GM12878 (cell line): ENCODE data around the gene ABCA9. TPM values are rescaled to one million over a fixed set of nuclear protein-coding genes. Genes with fewer than 3 reads are reported as not detected.

Experiments used
- ATAC-seq: fragments of 200-7000 bp; cut with Tn5 transposase; 3 replicates; pipeline ENCODE4 v1.9.1; 2020; ENCODE audit warnings: mild to moderate bottlenecking, moderate library complexity
- BruUV-seq: library from RNA; stranded (reverse); fragments of 400-500 nt; replicated peaks from 2 replicates; lab custom pipeline; 2021; lab: Mats Ljungman, UMichigan
- CTCF ChIA-PET: fragments of 300-600 bp; sonication (Branson Sonifier 250); formaldehyde crosslinking; extraction: SDS; loops from one replicate; lab custom pipeline; 2021; ENCODE audit warnings: inconsistent platforms; lab: Yijun Ruan, JAX
- POLR2A ChIA-PET: fragments of 350-600 bp; formaldehyde crosslinking; extraction: SDS; loops from one replicate; lab custom pipeline; 2021; ENCODE audit warnings: inconsistent platforms; lab: Charles Lee
- RAD21 ChIA-PET: fragments of 300-600 bp; sonication (Branson Sonifier 250); formaldehyde crosslinking; loops from one replicate; lab custom pipeline; 2023; ENCODE audit warnings: antibody characterized with exemption; ENCODE audit not compliant: unreplicated experiment; lab: Charles Lee
- SMC1A ChIA-PET: fragments of 300-600 bp; sonication (Branson Sonifier 250); formaldehyde crosslinking; loops from one replicate; lab custom pipeline; 2023; ENCODE audit not compliant: unreplicated experiment, uncharacterized antibody; lab: Charles Lee
- DNase-seq: peaks from one replicate; pipeline ENCODE4 v3.0.0-alpha.2; 2011; ENCODE audit warnings: low read depth, low spot score
- FAIRE-seq: peaks from 3 replicates; lab custom pipeline; 2011; peaks lifted over from hg19 to GRCh38; lab: Jason Lieb, UNC
- H2AFZ ChIP-seq: 2 replicates; pipeline ENCODE4 v1.6.0; 2011; ENCODE audit warnings: low read depth, low read length, control low read depth; ENCODE audit not compliant: control insufficient read depth
- H3K27ac ChIP-seq: 2 replicates; pipeline ENCODE4 v1.5.1; 2011; ENCODE audit warnings: control low read depth; ENCODE audit not compliant: control insufficient read depth, insufficient read depth
- H3K27me3 ChIP-seq, 2 experiments: replicated peaks in 1 of 2; 2 replicates each; pipeline versions ENCODE4 v1.6.0 to v1.6.1; 2011; ENCODE audit warnings: low read length in 1 of 2; ENCODE audit not compliant: control insufficient read depth in 2 of 2, insufficient read depth in 2 of 2
- H3K36me3 ChIP-seq, 2 experiments: 2 replicates each; pipeline ENCODE4 v1.5.1; 2011; ENCODE audit warnings: low read length in 1 of 2; ENCODE audit not compliant: control insufficient read depth in 2 of 2, insufficient read depth in 2 of 2
- H3K4me1 ChIP-seq: 2 replicates; pipeline ENCODE4 v1.6.1; 2011; ENCODE audit warnings: mild to moderate bottlenecking, low read length, moderate library complexity, mixed read lengths; ENCODE audit not compliant: control insufficient read depth, insufficient read depth
- H3K4me2 ChIP-seq: 2 replicates; pipeline ENCODE4 v1.6.0; 2011; ENCODE audit warnings: control low read depth; ENCODE audit not compliant: control insufficient read depth, insufficient read depth
- H3K4me3 ChIP-seq: fragments of 200-600 bp; sonication (generic); 2 replicates; pipeline ENCODE4 v1.5.1; 2016
- H3K79me2 ChIP-seq: 2 replicates; pipeline ENCODE4 v1.6.0; 2011; ENCODE audit warnings: low read length; ENCODE audit not compliant: control insufficient read depth, insufficient read depth
- H3K9ac ChIP-seq: 2 replicates; pipeline ENCODE4 v1.8.0; 2011; ENCODE audit warnings: low read length, control low read depth, mixed read lengths; ENCODE audit not compliant: control insufficient read depth, insufficient read depth
- H3K9me3 ChIP-seq: replicated peaks from 3 replicates; pipeline ENCODE4 v1.5.1; 2011; ENCODE audit warnings: mild to moderate bottlenecking, low read length; ENCODE audit not compliant: control insufficient read depth, insufficient read depth
- H4K20me1 ChIP-seq: 2 replicates; pipeline ENCODE4 v1.6.0; 2011; ENCODE audit not compliant: control insufficient read depth, insufficient read depth
- BCL11A ChIP-seq: IDR thresholded peaks from 2 replicates; pipeline ENCODE4 v1.6.1; 2011; ENCODE audit warnings: low read depth, low read length
- EED ChIP-seq: sonication (generic); IDR thresholded peaks from 2 replicates; pipeline ENCODE4 v1.6.1; 2016; ENCODE audit warnings: antibody characterized with exemption, low read depth
- FOXM1 ChIP-seq: IDR thresholded peaks from 2 replicates; pipeline ENCODE4 v1.6.1; 2012; ENCODE audit warnings: low read depth, mild to moderate bottlenecking, inconsistent platforms, low read length, moderate library complexity
- IKZF1 ChIP-seq: fragments of 450-650 bp; conservative IDR thresholded peaks from 2 replicates; pipeline ENCODE4 v1.6.1; 2017; ENCODE audit warnings: antibody characterized with exemption, mild to moderate bottlenecking
- IKZF2 ChIP-seq, 2 experiments: fragments of 450-650 bp; IDR thresholded peaks; 2 replicates each; pipeline ENCODE4 v1.6.1; 2017; ENCODE audit warnings: mild to moderate bottlenecking in 2 of 2, moderate library complexity in 2 of 2
- MLLT1 ChIP-seq: fragments of 450-650 bp; IDR thresholded peaks from 2 replicates; pipeline ENCODE4 v1.6.1; 2016; ENCODE audit warnings: mild to moderate bottlenecking
- NBN ChIP-seq: fragments of 450-650 bp; IDR thresholded peaks from 2 replicates; pipeline ENCODE4 v1.6.1; 2016
- PAX5 ChIP-seq: IDR thresholded peaks from 2 replicates; pipeline ENCODE4 v1.6.1; 2011; ENCODE audit warnings: low read depth, low read length, borderline replicate concordance
- RUNX3 ChIP-seq: IDR thresholded peaks from 2 replicates; pipeline ENCODE4 v1.6.1; 2012; ENCODE audit warnings: low read length, inconsistent platforms
- ZNF24 ChIP-seq: fragments of 450-650 bp; IDR thresholded peaks from 2 replicates; pipeline ENCODE4 v1.6.1; 2017; ENCODE audit warnings: antibody characterized with exemption, mild to moderate bottlenecking
- WGBS: methylation state at CpG from one replicate; pipeline ENCODE4 v1.1.6; 2016; ENCODE audit warnings: low lambda C conversion rate; ENCODE audit not compliant: insufficient replicate concordance, insufficient coverage; ENCODE audit errors: missing lambda C conversion rate; 5-methylcytosine and 5-hydroxymethylcytosine counted together
- in situ Hi-C: fragments of 300-500 bp; cut with MboI; formaldehyde crosslinking; loops from 9 replicates; pipeline ENCODE4 v1.14.3; 2018; ENCODE audit warnings: mixed read lengths
- intact Hi-C: fragments of 100-400 bp; cut with micrococcal nuclease; formaldehyde crosslinking; loops from one replicate; pipeline ENCODE4 v1.14.2; 2022; ENCODE audit not compliant: unreplicated experiment
- polyA plus RNA-seq, 11 experiments: library from polyadenylated mRNA; depleted of rRNA in 4 of 11; unstranded in 6 of 11; stranded (reverse) in 5 of 11; fragments of >200 nt; fragmentation: Nextera tagmentation in 4 of 11; fragmentation: Illumina TruSeq in 1 of 11; extraction: Ambion mirVana in 4 of 11; extraction: Trizol in 1 of 11; gene quantifications; 1 replicate in 1 of 11; 2 replicates in 10 of 11; pipeline versions ENCODE4 v1.2.1 to v1.2.3, GENCODE V29; 2011 to 2016; ENCODE audit warnings: inconsistent platforms in 2 of 11, missing spikeins in 2 of 11, low read depth in 1 of 11
- total RNA-seq, 4 experiments: library from RNA; depleted of rRNA in 3 of 4; stranded (reverse); fragments of >200 nt in 3 of 4; fragmentation: Illumina TruSeq in 1 of 4; extraction: Trizol in 1 of 4; gene quantifications; 2 replicates each; pipeline versions ENCODE4 v1.2.1 to v1.2.3, GENCODE V29; 2013 to 2021

The ABCA9 gene
- total and polyA plus RNA-seq, 10 of the 15 experiments (the other 5 are each of a cell fraction or from before 2014, with no cell fraction given): under 0.01 to 2.9 (median 0.31) TPM

GRCh38 chr17:68981288-68981687 lies 79.4 kb downstream of the ABCA9 start:
- intact Hi-C loops (no loop called here), in situ Hi-C loops (no loop called here)
- Histone ChIP-seq H3K4me1 (no peaks in the 10 kb centered on the region; the same call in 1 of the 2 replicates), H4K20me1 (no peaks in the 10 kb centered on the region), H3K27me3 (no peaks in the 10 kb centered on the region), H3K9me3 (no peaks in the 10 kb centered on the region), H3K4me2 (peak overlapping the region; percentile 25; the same call in 1 of the 2 replicates), H3K27ac (no peak overlapping the region), H2AFZ (no peak overlapping the region), H3K9ac (no peak overlapping the region), H3K36me3 (no peaks in the 10 kb centered on the region), H3K4me3 (no peak overlapping the region), H3K79me2 (no peaks in the 10 kb centered on the region)
- WGBS: 24% methylated on average over 2 of the region's 2 CpGs
- BruUV-seq: no TSS peak
- ChIA-PET CTCF (no interaction called here), SMC1A (interaction anchor here (1.2 kb wide), 1 partner anchor 9 kb away, joined by 3 read pairs; no protein-coding TSS in a partner anchor), POLR2A (no interaction called here), RAD21 (no interaction called here)
- ATAC-seq: peak; percentile 92
- peak; percentile 56 for FAIRE-seq
- peak; percentile 32 for DNase-seq
- no peak for TF ChIP-seq ZNF24
- TF ChIP-seq IKZF2 (IDR thresholded peaks at IDR 0.05): peak; percentile 46 to 65; a peak in 3 of 4 replicates
- TF ChIP-seq NBN: no peak
- TF ChIP-seq RUNX3: peak; percentile 77
- 0 out of 2 replicates have a peak, but pooled peaks have one; percentile 34 for TF ChIP-seq PAX5
- 0 out of 2 replicates have a peak, but pooled peaks have one; percentile 18 for TF ChIP-seq EED
- no peak for TF ChIP-seq FOXM1
- peak; percentile 46; the same call in 1 of the 2 replicates for TF ChIP-seq MLLT1
- peak; percentile 42; the same call in 1 of the 2 replicates for TF ChIP-seq BCL11A
- peak; percentile 71 for TF ChIP-seq IKZF1
